HepG2 (cell line): ENCODE results near the gene GUSB. TPM values are rescaled to one million over a fixed set of nuclear protein-coding genes. Genes with fewer than 3 reads are reported as not detected.

ENCODE experiments used
- ATAC-seq: fragments of 200-7000 bp; cut with Tn5 transposase; 3 replicates; pipeline ENCODE4 v1.9.1; 2020; ENCODE audit warnings: mild to moderate bottlenecking, moderate library complexity
- BruUV-seq: library from RNA; stranded (reverse); fragments of 400-500 nt; replicated peaks from 2 replicates; lab custom pipeline; 2021; lab: Mats Ljungman, UMichigan
- CTCF ChIA-PET: fragments of 300-600 bp; formaldehyde crosslinking; extraction: SDS; loops from one replicate; lab custom pipeline; 2021; ENCODE audit warnings: low total read pairs, inconsistent platforms, low intra/inter-chr PET ratio; lab: Yijun Ruan, JAX
- POLR2A ChIA-PET: fragments of 350-600 bp; sonication (Branson Sonifier 250); formaldehyde crosslinking; loops from one replicate; lab custom pipeline; 2020; ENCODE audit warnings: antibody characterized with exemption, inconsistent platforms; lab: Yijun Ruan, JAX
- DNase-seq: peaks from one replicate; pipeline ENCODE4 v3.0.0-alpha.2; 2015; ENCODE audit warnings: low spot score
- FAIRE-seq: peaks from 3 replicates; lab custom pipeline; 2011; peaks lifted over from hg19 to GRCh38; lab: Jason Lieb, UNC
- H2AFZ ChIP-seq: one replicate; pipeline ENCODE4 v1.6.1; 2011; ENCODE audit warnings: low read length, inconsistent platforms
- H3K27ac ChIP-seq: fragments of 300-600 bp; 3 replicates; pipeline ENCODE4 v1.8.0; 2011; ENCODE audit warnings: mixed run types, mild to moderate bottlenecking, mixed read lengths, low read length, inconsistent platforms; ENCODE audit not compliant: insufficient read depth; ENCODE audit errors: extremely low read length
- H3K27me3 ChIP-seq, 2 experiments: fragments of 200-600 bp in 1 of 2; 2 replicates in 1 of 2; 3 replicates in 1 of 2; pipeline versions ENCODE4 v1.6.0 to v1.8.0; 2011; ENCODE audit warnings: low read length in 2 of 2, mild to moderate bottlenecking in 2 of 2, moderate library complexity in 2 of 2, inconsistent platforms in 1 of 2; ENCODE audit not compliant: insufficient read depth in 2 of 2, control insufficient read depth in 1 of 2
- H3K36me3 ChIP-seq, 2 experiments: fragments of 200-600 bp in 1 of 2; replicated peaks in 1 of 2; 2 replicates in 1 of 2; 3 replicates in 1 of 2; pipeline versions ENCODE4 v1.5.1 to v1.8.0; 2011; ENCODE audit warnings: low read length in 2 of 2, inconsistent platforms in 1 of 2; ENCODE audit not compliant: insufficient read depth in 2 of 2, control insufficient read depth in 1 of 2
- H3K4me1 ChIP-seq: 2 replicates; pipeline ENCODE4 v1.5.1; 2012; ENCODE audit warnings: low read length, inconsistent platforms; ENCODE audit not compliant: insufficient read depth
- H3K4me2 ChIP-seq: 2 replicates; pipeline ENCODE4 v1.6.0; 2011; ENCODE audit warnings: low read depth, low read length, inconsistent platforms
- H3K4me3 ChIP-seq, 3 experiments: fragments of 200-600 bp in 1 of 3; sonication (generic), shearing (Covaris generic) in 1 of 3; replicated peaks in 1 of 3; 2 replicates each; pipeline ENCODE4 v1.5.1; 2011 to 2016; ENCODE audit warnings: low read length in 3 of 3, inconsistent platforms in 2 of 3, low read depth in 2 of 3, mild to moderate bottlenecking in 2 of 3, control low read depth in 1 of 3, mixed read lengths in 1 of 3; ENCODE audit not compliant: insufficient read depth in 1 of 3
- H3K79me2 ChIP-seq: one replicate; pipeline ENCODE4 v1.6.1; 2011; ENCODE audit warnings: low read length, inconsistent platforms; ENCODE audit not compliant: insufficient read depth
- H3K9ac ChIP-seq: 2 replicates; pipeline ENCODE4 v1.6.0; 2011; ENCODE audit warnings: mild to moderate bottlenecking, low read depth, low read length, inconsistent platforms; ENCODE audit not compliant: insufficient read depth
- H3K9me3 ChIP-seq: 2 replicates; pipeline ENCODE4 v1.5.1; 2012; ENCODE audit warnings: mild to moderate bottlenecking, low read length
- H4K20me1 ChIP-seq: 2 replicates; pipeline ENCODE4 v1.6.0; 2011; ENCODE audit warnings: inconsistent platforms, mild to moderate bottlenecking, low read length, moderate library complexity; ENCODE audit not compliant: insufficient read depth
- HMG20B ChIP-seq: conservative IDR thresholded peaks from 2 replicates; pipeline ENCODE4 v1.6.1; 2016; ENCODE audit warnings: missing genetic modification reagents, missing compliant biosample characterization
- MAFK ChIP-seq, 2 experiments: IDR thresholded peaks in 1 of 2; conservative IDR thresholded peaks in 1 of 2; 2 replicates each; pipeline ENCODE4 v1.6.1; 2011; ENCODE audit warnings: improper control_type of control experiment in 2 of 2, low read length in 2 of 2
- NFE2L2 ChIP-seq: fragments of 150-350 bp; IDR thresholded peaks from 2 replicates; pipeline ENCODE4 v1.6.1; 2014; ENCODE audit warnings: low read length
- SUZ12 ChIP-seq: fragments of 150-350 bp; IDR thresholded peaks from 2 replicates; pipeline ENCODE4 v1.6.1; 2014; ENCODE audit warnings: low read depth, low read length
- TAF1 ChIP-seq: sonication (generic); formaldehyde crosslinking; IDR thresholded peaks from 2 replicates; pipeline ENCODE4 v1.4.0; 2020; ENCODE audit warnings: missing genetic modification reagents
- ZNF850 ChIP-seq: sonication (generic); formaldehyde crosslinking; conservative IDR thresholded peaks from 2 replicates; pipeline ENCODE4 v1.9.0; 2021; ENCODE audit warnings: mild to moderate bottlenecking, missing genetic modification reagents
- WGBS: methylation state at CpG from one replicate; pipeline ENCODE4 v1.1.6; 2017; ENCODE audit warnings: low lambda C conversion rate; 5-methylcytosine and 5-hydroxymethylcytosine counted together
- in situ Hi-C: cut with HindIII; loops from 2 replicates; pipeline ENCODE4 v1.10.0; 2017; ENCODE audit warnings: low pct_unique_long_range_greater_than_20kb; ENCODE audit not compliant: extremely low pct_ligation_motif_present
- intact Hi-C: fragments of 100-400 bp; cut with micrococcal nuclease; formaldehyde crosslinking; loops from one replicate; pipeline ENCODE4 v1.10.0; 2022; ENCODE audit not compliant: unreplicated experiment
- polyA plus RNA-seq, 8 experiments: library from polyadenylated mRNA; depleted of rRNA in 3 of 8; stranded (reverse) in 7 of 8; unstranded in 1 of 8; fragments of >200 nt; fragmentation: Illumina TruSeq in 4 of 8; extraction: Trizol in 4 of 8; gene quantifications; 2 replicates each; pipeline versions ENCODE4 v1.2.1 to v1.2.3, GENCODE V29; 2011 to 2016; ENCODE audit warnings: low read depth in 4 of 8, missing spikeins in 1 of 8, mixed read lengths in 1 of 8; ENCODE audit not compliant: insufficient read depth in 1 of 8
- total RNA-seq, 5 experiments: library from RNA; depleted of rRNA; stranded (reverse); fragments of >200 nt; fragmentation: Illumina TruSeq; extraction: Trizol; gene quantifications; 2 replicates each; pipeline ENCODE4 v1.2.3, GENCODE V29; 2016; ENCODE audit warnings: low read depth in 1 of 5
- TF ChIP-seq, protein P1 (sequence below): sonication (generic); formaldehyde crosslinking; IDR thresholded peaks from 2 replicates; pipeline ENCODE4 v1.4.0; 2020; ENCODE audit warnings: missing genetic modification reagents, borderline replicate concordance

GUSB gene
- total and polyA plus RNA-seq, 2 of the 13 experiments (the other 11 are each of a cell fraction or from before 2014, with no cell fraction given): 18.8 to 60.0 TPM

DNA sequence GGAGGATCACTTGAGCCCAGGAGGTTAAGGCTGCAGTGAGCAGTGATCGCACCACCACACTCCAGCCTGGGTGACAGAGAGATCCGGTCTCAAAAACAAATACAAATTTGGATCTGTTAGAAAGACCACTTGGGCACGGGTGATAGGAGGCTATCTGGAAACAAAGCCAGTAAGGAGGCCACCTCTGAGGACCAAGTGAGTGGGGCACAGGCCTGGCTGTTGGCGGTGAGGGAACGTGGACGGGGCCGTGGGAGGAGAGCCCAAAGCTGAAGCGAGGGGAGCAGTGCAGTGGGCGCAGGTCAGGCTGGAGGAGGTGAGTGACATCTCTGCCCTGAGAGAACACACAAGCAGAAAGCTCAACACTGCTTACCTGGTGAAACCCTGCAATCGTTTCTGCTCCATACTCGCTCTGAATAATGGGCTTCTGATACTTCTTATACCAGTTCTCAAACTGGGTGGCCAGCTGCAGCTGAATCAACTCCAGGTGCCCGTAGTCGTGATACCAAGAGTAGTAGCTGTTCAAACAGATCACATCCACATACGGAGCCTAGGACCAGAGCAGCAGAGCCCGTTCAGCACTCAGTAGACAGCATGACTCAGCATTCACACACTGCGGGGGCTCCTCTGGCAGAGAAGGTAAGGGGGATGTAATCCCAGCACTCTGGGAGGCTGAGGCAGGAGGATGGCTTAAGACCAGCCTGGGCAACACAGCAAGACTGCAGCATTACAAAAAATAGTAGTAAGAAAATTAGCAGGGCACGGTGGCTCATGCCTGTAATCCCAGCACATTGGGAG lies 14.5 kb downstream of the GUSB start:
- ATAC-seq (no peak), FAIRE-seq (no peak), DNase-seq (no peak)
- 95% methylated on average over 17 of the region's 17 CpGs for WGBS
- in situ Hi-C loops: no loop called here
- peaks cover 17 to 63% of the 10 kb centered on the region in 2 experiments; a peak in 4 of 5 replicates for H3K36me3 ChIP-seq
- H4K20me1 ChIP-seq: no peaks in the 10 kb centered on the region
- H3K27me3 ChIP-seq: no peaks in the 10 kb centered on the region
- H3K4me2 ChIP-seq: no peak overlapping the region
- H2AFZ ChIP-seq: no peak overlapping the region
- intact Hi-C loops: no loop called here
- no peaks in the 10 kb centered on the region for H3K9me3 ChIP-seq
- TF ChIP-seq NFE2L2: peak; percentile 58
- TF ChIP-seq, protein P1, sequence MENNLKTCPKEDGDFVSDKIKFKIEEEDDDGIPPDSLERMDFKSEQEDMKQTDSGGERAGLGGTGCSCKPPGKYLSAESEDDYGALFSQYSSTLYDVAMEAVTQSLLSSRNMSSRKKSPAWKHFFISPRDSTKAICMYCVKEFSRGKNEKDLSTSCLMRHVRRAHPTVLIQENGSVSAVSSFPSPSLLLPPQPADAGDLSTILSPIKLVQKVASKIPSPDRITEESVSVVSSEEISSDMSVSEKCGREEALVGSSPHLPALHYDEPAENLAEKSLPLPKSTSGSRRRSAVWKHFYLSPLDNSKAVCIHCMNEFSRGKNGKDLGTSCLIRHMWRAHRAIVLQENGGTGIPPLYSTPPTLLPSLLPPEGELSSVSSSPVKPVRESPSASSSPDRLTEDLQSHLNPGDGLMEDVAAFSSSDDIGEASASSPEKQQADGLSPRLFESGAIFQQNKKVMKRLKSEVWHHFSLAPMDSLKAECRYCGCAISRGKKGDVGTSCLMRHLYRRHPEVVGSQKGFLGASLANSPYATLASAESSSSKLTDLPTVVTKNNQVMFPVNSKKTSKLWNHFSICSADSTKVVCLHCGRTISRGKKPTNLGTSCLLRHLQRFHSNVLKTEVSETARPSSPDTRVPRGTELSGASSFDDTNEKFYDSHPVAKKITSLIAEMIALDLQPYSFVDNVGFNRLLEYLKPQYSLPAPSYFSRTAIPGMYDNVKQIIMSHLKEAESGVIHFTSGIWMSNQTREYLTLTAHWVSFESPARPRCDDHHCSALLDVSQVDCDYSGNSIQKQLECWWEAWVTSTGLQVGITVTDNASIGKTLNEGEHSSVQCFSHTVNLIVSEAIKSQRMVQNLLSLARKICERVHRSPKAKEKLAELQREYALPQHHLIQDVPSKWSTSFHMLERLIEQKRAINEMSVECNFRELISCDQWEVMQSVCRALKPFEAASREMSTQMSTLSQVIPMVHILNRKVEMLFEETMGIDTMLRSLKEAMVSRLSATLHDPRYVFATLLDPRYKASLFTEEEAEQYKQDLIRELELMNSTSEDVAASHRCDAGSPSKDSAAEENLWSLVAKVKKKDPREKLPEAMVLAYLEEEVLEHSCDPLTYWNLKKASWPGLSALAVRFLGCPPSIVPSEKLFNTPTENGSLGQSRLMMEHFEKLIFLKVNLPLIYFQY (CRISPR knock-in tag): no peak
- TF ChIP-seq MAFK (conservative IDR thresholded peaks at IDR 0.05 in 1 of 2, IDR thresholded peaks at IDR 0.05 in 1 of 2; ENCODE audit: low read length in 2 of 2): peak; percentile 23 to 29; a peak in 3 of 4 replicates
- no peak for TF ChIP-seq SUZ12
- no peak for TF ChIP-seq ZNF850 (CRISPR knock-in tag)
- TF ChIP-seq HMG20B (CRISPR knock-in tag): no peak
- no peak for TF ChIP-seq TAF1 (CRISPR knock-in tag)
- H3K4me3 ChIP-seq: no peak overlapping the region
- no peak overlapping the region for H3K27ac ChIP-seq
- no TSS peak for BruUV-seq
- POLR2A ChIA-PET: no interaction called here
- no peaks in the 10 kb centered on the region for H3K4me1 ChIP-seq
- H3K79me2 ChIP-seq: no peaks in the 10 kb centered on the region
- no peak overlapping the region for H3K9ac ChIP-seq
- CTCF ChIA-PET: no interaction called here
